ENCODE results near the gene GPBP1L1. TPM values are rescaled to one million over a fixed set of nuclear protein-coding genes. Genes with fewer than 3 reads are reported as not detected.

Gene GPBP1L1
- total and polyA plus RNA-seq, 2 of the 4 experiments (the other 2 are of a cell fraction): 31.5 to 57.4 TPM

- Histone ChIP-seq H3K36me3 (ENCODE audit: control insufficient read depth, insufficient read depth, low read length) (peaks cover 7% of the 10 kb centered on the region), H2AK9ac (replicated peaks; ENCODE audit: low read depth, low read length, poor library complexity) (no peak overlapping the region), H3K9me3 (ENCODE audit: control insufficient read depth, insufficient read depth, low read length) (no peaks in the 10 kb centered on the region), H3K4me1 (ENCODE audit: control insufficient read depth, insufficient read depth, low read length) (peaks cover 2% of the 10 kb centered on the region; the same call in 1 of the 2 replicates), H3K18ac (ENCODE audit: low read depth, low read length) (no peak overlapping the region), H3K14ac (replicated peaks; ENCODE audit: low read depth, low read length) (no peak overlapping the region), H2BK15ac (ENCODE audit: low read depth, low read length) (no peak overlapping the region), H2AK5ac (ENCODE audit: low read depth, low read length) (no peak overlapping the region), H3K27ac (ENCODE audit: insufficient read depth, low read length) (no peak overlapping the region), H3K9ac (ENCODE audit: low read depth, low read length) (no peak overlapping the region), H3K23ac (ENCODE audit: low read depth, low read length) (no peak overlapping the region), H2BK5ac (ENCODE audit: low read depth, low read length, poor library complexity, severe bottlenecking) (no peak overlapping the region), H3K4me3 (ENCODE audit: insufficient read depth, low read depth, low read length) (no peak overlapping the region), H4K20me1 (ENCODE audit: insufficient read depth, low read length) (no peaks in the 10 kb centered on the region), H4K91ac (ENCODE audit: insufficient read depth, low read depth, low read length) (no peak overlapping the region), H4K8ac (ENCODE audit: low read depth in 2 of 2, low read length in 2 of 2) (no peak overlapping the region), H3K27me3 (ENCODE audit: control insufficient read depth, insufficient read depth, low read length) (no peaks in the 10 kb centered on the region), H3K9me1 (ENCODE audit: insufficient read depth, low read length) (peaks cover 3% of the 10 kb centered on the region; the same call in 1 of the 2 replicates), H3K4me2 (ENCODE audit: low read depth, low read length) (no peak overlapping the region), H3K4ac (ENCODE audit: low read depth, low read length) (no peak overlapping the region), H2AFZ (replicated peaks; ENCODE audit: low read length, poor library complexity) (no peak overlapping the region), H3K56ac (ENCODE audit: extremely low read depth, insufficient read depth, low read length) (no peak overlapping the region), H4K5ac (ENCODE audit: low read depth, low read length) (no peak overlapping the region), H2BK120ac (ENCODE audit: low read depth, low read length) (no peak overlapping the region), H3K79me1 (ENCODE audit: low read depth in 1 of 2, low read length in 2 of 2) (no peaks in the 10 kb centered on the region), H2BK20ac (ENCODE audit: low read depth, low read length) (no peak overlapping the region)
- WGBS, 2 experiments (ENCODE audit: extremely low coverage in 2 of 2, insufficient read length in 1 of 2): no CpG with 5 or more reads among the region's 3 CpGs
- ATAC-seq (ENCODE audit: low read depth) (no peak), DNase-seq (no peak)
- dilution Hi-C loops (cut with HindIII; ENCODE audit: low sequenced_read_pairs, unreplicated experiment) (no loop called here), in situ Hi-C loops (cut with MboI; ENCODE audit: low sequenced_read_pairs) (no loop called here), intact Hi-C loops (cut with micrococcal nuclease) (no loop called here)
- POLR2A ChIA-PET (ENCODE audit: unreplicated experiment): no interaction called here
- CTCF ChIA-PET: no interaction called here
- TF ChIP-seq BHLHE40 (IDR thresholded peaks at IDR 0.05; ENCODE audit: low read depth, low read length): no peak
- peak; percentile 45; the same call in 1 of the 2 replicates for TF ChIP-seq MAFK (IDR thresholded peaks at IDR 0.05; ENCODE audit: low read depth, low read length)
- no TSS peak for BruUV-seq (replicated peaks)
These were observed 30.4 kb upstream of the GPBP1L1 start for GRCh38 chr1:45716700-45717099.
